Prostate gland (tissue), 2 donors: ENCODE data around the gene CEACAM20. TPM values are rescaled to one million over a fixed set of nuclear protein-coding genes. Genes with fewer than 3 reads are reported as not detected.
"Not testable (repeated sequence)": the region's sequence is repeated elsewhere in the genome, so short reads cannot be mapped to it uniquely, and the experiment has no call there.

Experiments
- DNase-seq: peaks from one replicate; pipeline ENCODE4 v3.0.0-alpha.2; 2019; ENCODE audit warnings: low spot score
- H3K27ac ChIP-seq, 2 donors: fragments of 200-600 bp; sonication (generic); 2 replicates each; pipeline ENCODE4 v1.5.1; 2017 to 2019
- H3K27me3 ChIP-seq: fragments of 200-600 bp; sonication (generic); replicated peaks from 2 replicates; pipeline ENCODE4 v1.5.1; 2019; ENCODE audit not compliant: insufficient read depth
- H3K36me3 ChIP-seq, 2 donors: fragments of 200-600 bp; sonication (generic); 1 replicate in 1 of 2; 2 replicates in 1 of 2; pipeline versions ENCODE4 v1.5.1 to v1.8.1; 2017 to 2019
- H3K4me1 ChIP-seq: fragments of 200-600 bp; sonication (generic); replicated peaks from 2 replicates; pipeline ENCODE4 v1.5.1; 2019
- H3K4me3 ChIP-seq, 2 donors: fragments of 200-600 bp; sonication (generic); 2 replicates each; pipeline ENCODE4 v1.5.1; 2017 to 2019
- H3K9me3 ChIP-seq: fragments of 200-600 bp; sonication (generic); 2 replicates; pipeline ENCODE4 v1.5.1; 2017
- POLR2A ChIP-seq: fragments of 450-650 bp; IDR thresholded peaks from one replicate; pipeline ENCODE4 v1.6.1; 2016; ENCODE audit warnings: antibody characterized with exemption, mild to moderate bottlenecking
- POLR2AphosphoS5 ChIP-seq: sonication (generic); formaldehyde crosslinking; IDR thresholded peaks from one replicate; pipeline ENCODE4 v1.6.1; 2017; ENCODE audit warnings: antibody characterized with exemption
- WGBS: methylation state at CpG from one replicate; pipeline ENCODE4 v1.1.5; 2018; 5-methylcytosine and 5-hydroxymethylcytosine counted together
- intact Hi-C: fragments of 100-400 bp; cut with DNase I; formaldehyde crosslinking; loops from one replicate; pipeline ENCODE4 v1.14.2; 2022
- total RNA-seq, 2 donors: library from RNA; depleted of rRNA; stranded (reverse); fragments of >200 nt; gene quantifications; one replicate each; pipeline ENCODE4 v1.1.0, GENCODE V29; 2016
- TF ChIP-seq, protein P1 (sequence below), 4 experiments: fragments of 200-600 bp in 2 of 4; fragments of 450-650 bp in 2 of 4; sonication (generic) in 2 of 4; IDR thresholded peaks; 1 replicate in 3 of 4; 2 replicates in 1 of 4; pipeline ENCODE4 v1.5.1; 2016 to 2019; ENCODE audit warnings: antibody characterized with exemption in 4 of 4, mild to moderate bottlenecking in 2 of 4, moderate library complexity in 2 of 4

Gene CEACAM20
- total RNA-seq, 2 donors from 2014 or later = 2.6 TPM; not detected in 1

GRCh38 chr19:44570984-44571684 lies 41.7 kb upstream of the CEACAM20 start:
- H3K4me3 ChIP-seq = no peak overlapping the region
- no peaks in the 10 kb centered on the region for H3K36me3 ChIP-seq
- TF ChIP-seq, protein P1, sequence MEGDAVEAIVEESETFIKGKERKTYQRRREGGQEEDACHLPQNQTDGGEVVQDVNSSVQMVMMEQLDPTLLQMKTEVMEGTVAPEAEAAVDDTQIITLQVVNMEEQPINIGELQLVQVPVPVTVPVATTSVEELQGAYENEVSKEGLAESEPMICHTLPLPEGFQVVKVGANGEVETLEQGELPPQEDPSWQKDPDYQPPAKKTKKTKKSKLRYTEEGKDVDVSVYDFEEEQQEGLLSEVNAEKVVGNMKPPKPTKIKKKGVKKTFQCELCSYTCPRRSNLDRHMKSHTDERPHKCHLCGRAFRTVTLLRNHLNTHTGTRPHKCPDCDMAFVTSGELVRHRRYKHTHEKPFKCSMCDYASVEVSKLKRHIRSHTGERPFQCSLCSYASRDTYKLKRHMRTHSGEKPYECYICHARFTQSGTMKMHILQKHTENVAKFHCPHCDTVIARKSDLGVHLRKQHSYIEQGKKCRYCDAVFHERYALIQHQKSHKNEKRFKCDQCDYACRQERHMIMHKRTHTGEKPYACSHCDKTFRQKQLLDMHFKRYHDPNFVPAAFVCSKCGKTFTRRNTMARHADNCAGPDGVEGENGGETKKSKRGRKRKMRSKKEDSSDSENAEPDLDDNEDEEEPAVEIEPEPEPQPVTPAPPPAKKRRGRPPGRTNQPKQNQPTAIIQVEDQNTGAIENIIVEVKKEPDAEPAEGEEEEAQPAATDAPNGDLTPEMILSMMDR (IDR thresholded peaks at IDR 0.05) = peak in 3 of 4 experiments; percentile 50 to 64 (median 50)
- TF ChIP-seq POLR2A (no peak), POLR2AphosphoS5 (no peak)
- H3K4me1 ChIP-seq = no peaks in the 10 kb centered on the region
- intact Hi-C loops = loop anchor here (2.0 kb wide), 1 partner anchor 86 kb away; no protein-coding TSS in a partner anchor
- H3K27me3 ChIP-seq = no peaks in the 10 kb centered on the region
- no peak overlapping the region for H3K27ac ChIP-seq
- WGBS = 47% methylated on average over 13 of the region's 13 CpGs
- no peaks in the 10 kb centered on the region for H3K9me3 ChIP-seq
- DNase-seq = peak; percentile 48

GRCh38 chr19:44570603-44570983 lies 41.1 kb upstream of the CEACAM20 start:
- intact Hi-C loops = loop anchor here (2.0 kb wide), 1 partner anchor 86 kb away; no protein-coding TSS in a partner anchor
- TF ChIP-seq, protein P1 (IDR thresholded peaks at IDR 0.05) = no peak
- DNase-seq = no peak
- H3K9me3 ChIP-seq = no peaks in the 10 kb centered on the region
- no peak overlapping the region for H3K27ac ChIP-seq
- no peaks in the 10 kb centered on the region for H3K4me1 ChIP-seq
- no peaks in the 10 kb centered on the region for H3K27me3 ChIP-seq
- WGBS = 41% methylated on average over 3 of the region's 3 CpGs
- H3K4me3 ChIP-seq = no peak overlapping the region
- no peaks in the 10 kb centered on the region for H3K36me3 ChIP-seq

DNA sequence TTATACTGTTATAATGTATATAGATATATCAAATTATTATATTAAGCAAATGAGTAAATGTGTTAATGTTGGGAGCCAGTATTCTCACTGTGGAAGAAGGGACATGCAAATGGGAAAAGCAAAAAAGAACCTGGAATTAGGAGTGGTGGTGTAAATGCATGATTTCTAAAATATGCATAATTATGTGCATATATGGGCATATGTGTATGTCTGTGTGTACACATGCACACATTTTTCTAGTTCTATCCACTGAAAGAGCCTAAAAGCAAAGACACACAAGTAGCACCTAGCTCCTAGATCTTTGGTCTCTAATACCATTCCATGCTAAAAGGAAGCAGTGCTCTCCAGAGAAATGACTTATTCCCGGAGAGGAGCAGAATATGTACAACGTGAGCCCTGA lies 38.3 kb upstream of the CEACAM20 start:
- H3K9me3 ChIP-seq = no peaks in the 10 kb centered on the region
- TF ChIP-seq POLR2AphosphoS5 (no peak), POLR2A (no peak)
- TF ChIP-seq, protein P1 (IDR thresholded peaks at IDR 0.05) = no peak
- no peak for DNase-seq
- H3K36me3 ChIP-seq = no peaks in the 10 kb centered on the region
- intact Hi-C loops = no loop called here
- no peaks in the 10 kb centered on the region for H3K27me3 ChIP-seq
- H3K4me1 ChIP-seq = no peaks in the 10 kb centered on the region
- WGBS = 57% methylated on average over 2 of the region's 2 CpGs
- no peak overlapping the region for H3K27ac ChIP-seq
- H3K4me3 ChIP-seq = no peak overlapping the region

GRCh38 chr19:44566984-44567383 lies 37.5 kb upstream of the CEACAM20 start:
- Histone ChIP-seq H3K27ac (no peak overlapping the region), H3K36me3 (no peaks in the 10 kb centered on the region), H3K4me1 (no peaks in the 10 kb centered on the region), H3K9me3 (no peaks in the 10 kb centered on the region), H3K4me3 (no peak overlapping the region), H3K27me3 (no peaks in the 10 kb centered on the region)
- intact Hi-C loops = no loop called here
- TF ChIP-seq, protein P1 (IDR thresholded peaks at IDR 0.05) = no peak
- TF ChIP-seq POLR2AphosphoS5 (no peak), POLR2A (no peak)
- no peak for DNase-seq
- 29% methylated on average over 5 of the region's 5 CpGs for WGBS

- H3K27ac ChIP-seq, H3K36me3 ChIP-seq, DNase-seq, intact Hi-C loops, H3K4me3 ChIP-seq, H3K27me3 ChIP-seq, H3K9me3 ChIP-seq, H3K4me1 ChIP-seq: not testable (repeated sequence)
- WGBS = 92% methylated on average over 23 of the region's 33 CpGs
Observed at GRCh38 chr19:44563086-44563655, 33.7 kb upstream of the CEACAM20 start.
